ENCODE measurements around the gene FKBP2. TPM values are rescaled to one million over a fixed set of nuclear protein-coding genes. Genes with fewer than 3 reads are reported as not detected.

Gene FKBP2
- total and polyA plus RNA-seq, 2 of the 13 experiments (the other 11 are each of a cell fraction or from before 2014, with no cell fraction given): 30.1 to 53.3 TPM

DNA sequence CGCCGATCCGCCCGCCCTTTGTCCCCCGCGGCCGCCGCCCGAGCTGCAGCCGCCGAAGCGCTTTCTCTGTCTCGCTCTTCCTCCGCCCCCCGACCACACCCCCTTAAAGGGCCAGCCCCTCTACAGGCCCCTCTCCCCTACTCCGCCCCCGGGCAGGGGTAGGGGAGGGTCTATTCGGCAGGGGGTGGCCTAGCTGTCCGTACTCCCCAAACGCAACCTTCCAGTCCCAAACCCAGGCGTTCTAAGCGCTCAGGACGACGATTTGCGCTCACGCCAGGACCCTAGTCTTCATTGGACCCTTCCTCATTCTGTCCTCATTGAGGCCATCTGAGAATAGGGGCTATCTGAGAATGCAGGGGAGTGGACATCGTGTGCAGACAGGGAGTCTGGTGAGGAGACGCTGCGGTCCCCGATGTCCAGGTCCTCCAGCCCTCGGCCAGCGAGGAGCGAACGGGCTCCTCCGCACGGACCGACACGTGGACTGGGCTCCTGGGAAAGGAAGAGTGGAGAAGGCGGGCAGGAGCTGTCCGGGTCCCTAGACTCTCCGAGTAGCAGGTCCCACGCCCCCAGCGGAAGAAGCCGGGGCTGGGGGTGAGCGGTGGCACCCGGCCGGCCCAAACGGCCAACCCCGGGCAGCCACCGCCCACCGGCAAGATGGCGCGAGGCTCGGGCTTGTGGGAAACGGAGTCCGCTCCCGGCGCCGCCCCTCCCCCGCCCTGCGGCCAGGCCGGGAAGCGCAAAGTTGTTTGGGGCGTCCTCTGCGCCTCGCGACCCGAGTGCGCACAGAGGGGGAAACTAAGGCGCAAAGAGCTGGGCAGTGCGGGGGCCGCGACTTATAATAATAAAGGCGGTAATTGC lies 6.2 kb downstream of the FKBP2 start, which contains the start of gene PPP1R14B (continued):
- TF ChIP-seq ZNF574 (CRISPR knock-in tag; IDR thresholded peaks at IDR 0.05) (peak; percentile 92), HNF4A (CRISPR knock-in tag; IDR thresholded peaks at IDR 0.05) (no peak), U2AF1 (optimal IDR thresholded peaks at IDR 0.05; ENCODE audit: low read depth, low read length) (no peak), SOX5 (CRISPR knock-in tag; IDR thresholded peaks at IDR 0.05; ENCODE audit: borderline replicate concordance) (no peak), HNRNPL (IDR thresholded peaks at IDR 0.05; ENCODE audit: low read depth, low read length) (0 out of 2 replicates have a peak, but pooled peaks have one; percentile 35), MEIS1 (CRISPR knock-in tag; IDR thresholded peaks at IDR 0.05; ENCODE audit: borderline replicate concordance) (no peak), ZNF562 (CRISPR knock-in tag; IDR thresholded peaks at IDR 0.05; ENCODE audit: borderline replicate concordance) (no peak), MED1 (CRISPR knock-in tag; IDR thresholded peaks at IDR 0.05) (no peak; the same call in 1 of the 2 replicates), FOXK2 (IDR thresholded peaks at IDR 0.05) (no peak), SALL2 (CRISPR knock-in tag; IDR thresholded peaks at IDR 0.05) (0 out of 2 replicates have a peak, but pooled peaks have one; percentile 15), HNRNPUL1 (IDR thresholded peaks at IDR 0.05; ENCODE audit: low read depth, low read length) (no peak), RORA (CRISPR knock-in tag; IDR thresholded peaks at IDR 0.05) (no peak), DMTF1 (CRISPR knock-in tag; IDR thresholded peaks at IDR 0.05) (no peak), LBX2 (CRISPR knock-in tag; IDR thresholded peaks at IDR 0.05; ENCODE audit: borderline replicate concordance) (0 out of 2 replicates have a peak, but pooled peaks have one; percentile 77), SAP130 (CRISPR knock-in tag; IDR thresholded peaks at IDR 0.05; ENCODE audit: low read depth) (peak; percentile 73), ZNF660 (CRISPR knock-in tag; IDR thresholded peaks at IDR 0.05; ENCODE audit: borderline replicate concordance, low read depth) (no peak), ZBTB10 (CRISPR knock-in tag; IDR thresholded peaks at IDR 0.05; ENCODE audit: borderline replicate concordance) (no peak), ZNF317 (CRISPR knock-in tag; IDR thresholded peaks at IDR 0.05) (no peak), ZNF510 (CRISPR knock-in tag; IDR thresholded peaks at IDR 0.05; ENCODE audit: low read depth) (no peak), KLF9 (CRISPR knock-in tag; IDR thresholded peaks at IDR 0.05; ENCODE audit: low read depth) (0 out of 2 replicates have a peak, but pooled peaks have one; percentile 81), SMC3 (IDR thresholded peaks at IDR 0.05; ENCODE audit: low read length) (no peak)

All from HepG2 (cell line).